Right renal cortex interstitium (tissue), 3 donors: ENCODE measurements around the gene TECRL. TPM values are rescaled to one million over a fixed set of nuclear protein-coding genes. Genes with fewer than 3 reads are reported as not detected.

Experiments
- DNase-seq, 3 donors: peaks; one replicate each; pipeline ENCODE4 v3.0.0-alpha.2; 2013; ENCODE audit warnings: low read depth in 3 of 3, low spot score in 2 of 3
- polyA plus RNA-seq, 3 donors: library from polyadenylated mRNA; unstranded; fragments of 120-200 nt; gene quantifications; one replicate each; pipeline ENCODE4 v1.2.1, GENCODE V29; 2013; ENCODE audit not compliant: insufficient read length in 3 of 3

Gene TECRL
- polyA plus RNA-seq, 3 donors, result 0.06 to 0.24 (median 0.07) TPM

DNA sequence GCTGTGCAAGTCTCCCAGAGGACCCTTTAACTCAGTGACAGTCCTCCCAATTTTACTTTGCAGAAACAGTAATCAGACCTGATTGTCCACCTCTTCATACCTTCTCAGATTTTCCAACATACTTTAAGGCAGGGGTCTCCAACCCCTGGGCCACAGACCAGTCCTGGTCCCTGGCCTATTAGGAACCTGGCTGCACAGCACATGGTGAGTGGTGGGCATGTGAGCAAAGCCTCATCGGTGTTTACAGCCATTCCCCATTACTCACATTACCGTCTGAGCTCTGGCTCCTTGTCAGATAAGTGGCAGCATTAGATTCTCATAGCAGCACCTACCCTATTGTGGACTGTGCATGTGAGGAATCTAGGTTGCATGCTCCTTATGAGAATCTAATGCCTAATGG, 74.3 kb downstream of the TECRL start:
- DNase-seq, result no peak

DNA sequence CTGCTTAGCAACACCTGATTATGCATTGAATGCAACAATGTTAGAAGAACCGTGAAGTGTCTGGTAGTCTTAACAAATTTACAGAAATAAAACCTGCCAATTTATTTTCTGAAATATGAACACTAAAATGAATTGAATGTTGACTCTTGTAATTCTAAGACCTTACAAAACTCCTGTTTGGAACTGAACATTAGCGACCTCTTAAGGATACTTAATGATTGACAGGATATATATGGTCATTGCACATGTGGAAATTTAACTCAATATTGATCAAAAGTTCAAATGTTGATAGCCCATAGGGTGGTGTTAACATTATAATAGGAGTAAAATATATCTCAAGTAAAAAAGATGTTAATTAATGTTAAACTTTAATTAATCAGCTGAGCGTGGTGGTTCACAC, 79.1 kb downstream of the TECRL start:
- DNase-seq, result no peak

DNA sequence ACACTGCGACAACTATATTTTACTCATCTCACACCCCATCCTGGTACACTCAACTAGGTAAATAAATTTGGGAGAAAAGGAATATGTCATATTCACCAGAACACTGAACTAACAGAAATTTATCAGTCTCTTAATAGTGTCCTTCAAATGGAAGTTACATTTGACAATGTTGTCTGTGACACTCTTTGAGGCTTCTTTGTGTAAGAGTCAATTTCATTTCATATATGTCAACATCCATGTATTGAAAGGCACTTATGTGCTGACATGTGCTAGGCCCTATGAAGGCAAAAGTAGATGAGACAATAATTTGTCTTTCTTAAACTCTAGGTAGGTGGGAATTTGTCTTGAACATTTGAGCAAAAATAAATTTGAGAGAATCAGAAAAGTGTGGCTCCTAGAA, 82.0 kb downstream of the TECRL start:
- no peak for DNase-seq

DNA sequence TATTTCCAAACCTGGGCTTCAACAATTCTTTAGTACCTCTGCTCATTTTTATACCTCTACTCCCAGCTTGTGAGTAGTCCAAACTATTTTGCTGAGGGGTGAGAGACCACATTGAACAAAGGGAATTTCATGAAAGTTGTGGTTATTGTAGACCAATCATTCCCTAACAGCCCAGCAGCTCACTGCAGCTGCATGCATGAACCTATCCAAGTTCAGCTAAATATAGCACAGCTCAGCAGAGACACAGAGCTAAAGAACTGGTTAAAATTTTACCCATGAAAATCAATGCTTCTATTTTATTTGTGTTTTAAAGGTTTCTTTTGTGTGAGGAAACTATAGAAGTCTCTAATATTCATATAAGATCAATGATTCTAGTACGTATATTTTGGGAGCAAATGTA, 82.7 kb downstream of the TECRL start:
- DNase-seq, result no peak

DNA sequence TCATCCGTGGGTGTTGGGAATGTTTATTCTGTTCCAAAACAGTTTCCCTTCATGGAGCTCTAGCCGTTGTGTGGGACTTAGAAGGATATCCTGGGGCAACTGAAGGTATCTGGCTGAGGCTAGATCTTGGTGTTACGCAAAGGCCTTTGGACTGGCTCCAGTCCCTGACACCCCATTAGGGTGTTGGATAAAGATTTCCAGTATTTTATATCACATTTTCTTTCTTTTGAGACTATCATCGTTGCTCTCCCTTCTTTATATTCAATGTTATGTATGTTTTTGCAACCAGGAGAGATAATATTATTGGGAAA, 103.0 kb downstream of the TECRL start:
- DNase-seq, result no peak

DNA sequence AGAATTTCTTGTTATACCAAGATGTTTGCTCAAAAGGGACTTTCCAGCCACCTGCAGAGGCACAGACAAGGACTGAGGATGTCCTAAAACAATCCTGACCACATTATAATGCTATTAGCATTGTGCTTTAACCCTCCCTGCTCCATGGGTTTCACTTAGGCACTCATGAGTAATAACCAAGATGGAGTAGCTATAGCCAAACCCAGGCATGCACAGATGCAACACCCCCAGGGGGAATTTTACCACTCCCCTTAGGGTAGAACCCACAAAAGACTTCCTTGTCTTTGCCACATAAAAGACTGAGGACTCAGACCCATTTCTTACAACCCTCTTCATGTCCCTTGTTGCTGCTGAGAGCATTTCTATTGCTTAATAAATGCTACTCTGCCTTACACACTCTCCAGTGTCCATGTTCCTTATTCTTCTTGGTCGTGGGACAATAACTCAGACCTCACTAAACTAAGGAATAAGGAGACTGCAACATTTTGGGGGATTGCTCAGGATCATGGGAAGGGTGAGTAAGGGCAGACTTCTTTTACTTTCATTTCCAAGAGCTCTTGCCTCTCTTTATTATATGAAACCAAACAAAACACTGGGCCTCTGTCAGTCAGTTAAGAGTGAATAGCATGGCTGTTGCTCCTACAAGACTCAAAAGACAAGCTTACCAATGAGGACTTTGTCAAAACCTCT, 103.5 kb downstream of the TECRL start:
- DNase-seq, result no peak

DNA sequence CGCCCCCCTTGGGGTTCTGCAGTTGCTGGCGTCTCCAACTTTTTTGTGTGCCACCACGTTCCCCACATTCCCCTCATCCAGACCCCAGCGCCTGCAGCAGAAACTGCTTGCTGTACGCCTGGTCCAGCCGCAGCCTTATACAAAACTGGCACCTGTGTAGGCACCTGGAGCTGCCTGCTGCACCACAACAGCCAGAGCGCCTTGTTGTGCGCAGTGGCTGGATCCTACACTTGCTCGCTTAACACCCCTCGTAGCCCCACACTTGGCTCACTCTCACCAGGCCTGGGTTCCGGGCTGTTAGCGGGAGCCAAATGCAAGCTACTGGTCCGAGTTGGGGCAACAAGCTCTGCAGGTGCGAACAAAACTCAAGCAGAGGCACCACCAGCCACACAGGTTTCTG, 136.8 kb downstream of the TECRL start:
- no peak for DNase-seq

DNA sequence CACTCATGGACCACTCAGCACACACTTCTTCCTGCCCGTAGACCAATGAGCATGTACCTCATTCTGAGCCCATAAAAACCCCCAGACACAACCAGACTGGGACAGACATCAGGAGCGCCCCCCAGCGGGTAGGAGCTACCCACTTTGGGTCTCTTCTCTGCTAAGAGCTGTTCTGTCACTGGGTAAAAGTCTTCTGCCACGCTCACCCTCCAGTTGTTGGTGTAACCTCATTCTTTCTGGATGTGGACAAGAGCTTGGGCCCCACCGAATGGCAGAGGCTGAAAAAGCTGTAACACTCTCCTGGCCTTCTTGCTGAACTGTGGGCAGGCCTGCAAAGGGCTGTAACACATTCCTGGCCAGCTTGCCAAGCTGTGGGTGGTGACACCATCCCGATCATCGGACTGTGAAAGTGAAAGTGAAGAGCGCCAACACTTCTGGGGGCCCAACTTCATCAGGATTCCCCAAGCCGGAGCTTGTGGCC, 137.6 kb downstream of the TECRL start:
- DNase-seq, result no peak

DNA sequence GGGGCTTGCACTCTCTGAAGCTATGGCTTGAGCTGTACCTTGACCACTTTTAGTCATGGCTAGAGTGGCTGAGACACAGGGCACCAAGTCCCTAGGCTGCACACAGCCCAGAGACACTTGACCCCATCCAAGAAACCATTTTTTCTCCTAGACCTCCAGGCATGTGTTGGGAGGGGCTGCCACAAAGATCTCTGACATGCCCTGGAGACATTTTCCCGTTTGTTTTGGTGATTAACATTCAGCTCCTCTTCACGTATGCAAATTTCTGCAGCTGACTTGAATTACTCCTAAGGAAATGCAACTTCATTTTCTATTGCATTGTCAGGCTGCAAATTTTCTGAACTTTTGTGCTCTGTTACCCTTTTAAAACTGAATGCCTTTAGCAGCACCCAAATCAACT, 142.6 kb downstream of the TECRL start:
- DNase-seq, result no peak

DNA sequence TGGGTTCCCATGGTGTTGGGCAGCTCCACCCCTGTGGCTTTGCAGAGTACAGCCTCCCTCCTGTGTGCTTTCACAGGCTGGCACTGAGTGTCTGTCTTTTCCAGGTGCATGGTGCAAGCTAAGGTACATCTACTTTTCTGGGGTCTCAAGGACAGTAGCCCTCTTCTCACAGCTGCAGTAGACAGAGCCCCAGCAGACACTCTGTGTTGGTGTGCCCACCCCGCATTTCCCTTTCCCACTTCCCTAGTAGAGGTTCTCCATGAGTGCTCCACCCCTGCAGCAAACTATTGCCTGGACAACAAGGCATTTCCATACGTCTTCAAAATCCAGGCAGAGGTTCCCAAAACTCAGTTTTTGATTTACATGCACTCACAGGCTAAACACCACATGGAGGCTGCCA, 143.0 kb downstream of the TECRL start:
- no peak for DNase-seq

DNA sequence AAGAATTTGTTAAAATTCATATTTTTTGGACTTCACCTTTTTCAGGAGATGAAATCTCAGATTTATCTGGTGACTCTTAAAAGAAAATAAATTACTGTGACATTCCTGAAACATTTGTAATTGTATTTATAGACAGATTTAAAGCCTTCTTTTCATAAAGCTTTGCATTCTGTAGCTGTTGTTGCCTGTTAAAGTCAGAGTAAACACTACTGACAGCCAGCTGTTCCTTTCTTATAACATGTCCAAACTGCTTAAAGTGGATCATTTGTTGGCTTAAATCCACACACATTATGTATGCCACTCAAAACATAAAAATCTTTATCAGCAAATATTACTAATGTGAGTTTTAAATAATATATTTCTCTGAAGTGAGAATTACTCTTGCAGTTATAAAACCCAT, 157.5 kb downstream of the TECRL start:
- DNase-seq, result no peak

DNA sequence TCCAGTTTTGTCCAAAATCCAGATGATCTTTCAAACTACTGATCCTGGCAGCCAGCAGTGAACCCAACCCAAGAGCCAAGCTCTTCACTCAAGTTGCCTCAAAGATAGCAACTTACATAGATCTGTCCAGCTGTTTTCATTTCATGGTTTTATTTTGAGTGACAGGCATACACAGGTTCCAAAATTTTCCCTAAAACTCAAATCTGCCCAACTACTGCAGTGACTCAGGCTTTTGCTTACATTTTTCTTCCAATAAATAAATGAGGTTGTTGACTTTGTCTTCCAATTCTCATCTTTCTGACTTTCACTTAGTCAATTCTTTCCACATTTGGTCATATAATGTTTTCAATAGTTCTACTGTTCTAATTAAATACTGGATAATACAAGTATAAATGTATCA, 158.8 kb downstream of the TECRL start:
- DNase-seq, result no peak

DNA sequence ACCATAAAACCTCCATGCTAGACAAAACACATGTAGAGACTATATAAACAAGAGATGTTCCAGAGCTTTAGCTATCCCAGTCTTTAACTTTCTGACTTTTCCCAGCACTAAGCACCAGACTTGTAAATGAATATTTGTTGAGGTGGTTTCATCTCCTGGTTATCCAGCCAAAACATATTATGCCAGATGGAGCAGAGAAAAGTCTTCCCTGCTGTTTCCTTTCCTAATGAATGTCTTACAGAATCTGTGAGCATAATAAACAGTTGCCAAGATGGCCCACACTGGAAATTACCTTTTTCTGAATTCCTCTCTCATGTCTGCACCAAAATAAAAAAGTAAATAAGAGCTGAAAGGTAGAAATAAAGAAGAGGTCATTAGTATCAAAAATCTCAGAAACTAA, 159.2 kb downstream of the TECRL start:
- no peak for DNase-seq

DNA sequence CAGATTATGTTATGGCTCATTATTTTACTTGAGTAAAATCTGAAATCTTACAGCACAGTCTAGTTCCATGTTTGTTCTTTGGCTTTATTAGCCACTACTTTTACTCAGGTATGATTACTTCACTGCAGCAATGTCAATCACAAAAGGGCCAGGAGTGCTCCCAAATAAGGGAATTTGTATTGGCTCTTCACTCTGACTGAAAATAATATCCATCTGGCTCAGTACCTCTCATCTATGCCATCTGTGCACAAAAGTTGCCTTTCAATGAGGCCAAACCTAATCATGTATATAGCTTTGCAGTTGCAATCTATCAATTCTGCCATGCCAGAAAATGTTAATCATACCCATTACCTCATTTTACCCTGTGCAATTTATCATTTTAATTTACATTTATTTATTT, 161.1 kb downstream of the TECRL start:
- no peak for DNase-seq

DNA sequence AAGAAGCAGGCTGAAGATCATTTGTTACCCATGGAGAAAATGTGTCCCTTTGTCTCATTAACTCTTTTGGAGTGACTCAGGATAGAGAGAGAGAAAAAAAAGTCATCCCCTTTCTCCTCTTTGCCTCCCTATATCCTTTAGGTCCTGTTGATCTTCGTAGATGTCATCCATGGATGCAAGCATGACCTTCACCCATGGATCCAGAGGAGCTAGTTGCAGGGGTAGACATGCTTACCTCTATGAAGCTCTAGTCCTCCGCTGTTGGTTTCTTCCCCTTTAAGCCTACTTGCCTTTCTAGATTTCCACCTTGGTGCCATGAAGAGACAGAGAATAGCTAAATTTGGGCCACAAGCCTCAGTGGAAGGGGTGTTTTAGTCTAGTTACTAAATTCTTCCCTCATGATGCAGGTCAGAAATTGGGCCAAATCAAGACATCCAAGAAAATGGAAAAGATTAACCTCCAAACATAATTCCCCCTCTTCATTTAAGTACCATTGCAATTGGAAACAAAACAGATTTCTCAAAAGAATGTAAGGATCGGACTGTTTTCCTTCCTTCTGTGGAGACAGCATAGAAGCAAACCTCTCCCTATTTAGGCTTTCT, 178.4 kb downstream of the TECRL start:
- DNase-seq, result no peak
